Neural cell (in vitro differentiated cells): ENCODE measurements around the gene DPYD. TPM values are rescaled to one million over a fixed set of nuclear protein-coding genes. Genes with fewer than 3 reads are reported as not detected.

ENCODE experiments used
- H2AFZ ChIP-seq: fragments of 200-600, 300-800 bp; sonication (generic), shearing (Covaris generic); 2 replicates; pipeline ENCODE4 v1.6.0; 2014; ENCODE audit warnings: low read depth, mild to moderate bottlenecking, antibody characterized with exemption, low read length, moderate library complexity
- H3F3A ChIP-seq: fragments of 200-600 bp; shearing (Covaris generic); 2 replicates; pipeline ENCODE4 v1.6.1; 2016; ENCODE audit warnings: mild to moderate bottlenecking, moderate library complexity, mixed read lengths, antibody characterized with exemption, low read length; ENCODE audit not compliant: insufficient read depth, poor library complexity, severe bottlenecking
- H3K27ac ChIP-seq: fragments of 200-600, 300-800 bp; sonication (generic), shearing (Covaris generic); 2 replicates; pipeline ENCODE4 v1.5.1; 2014; ENCODE audit warnings: mild to moderate bottlenecking, low read length, moderate library complexity
- H3K27me3 ChIP-seq: fragments of 300-800, 200-600 bp; sonication (generic), shearing (Covaris generic); 2 replicates; pipeline ENCODE4 v1.6.0; 2014; ENCODE audit warnings: mild to moderate bottlenecking, low read depth, low read length, moderate library complexity; ENCODE audit not compliant: insufficient read depth
- H3K36me3 ChIP-seq: fragments of 300-800, 200-600 bp; sonication (generic), shearing (Covaris generic); 2 replicates; pipeline ENCODE4 v1.5.1; 2014; ENCODE audit warnings: mild to moderate bottlenecking, antibody characterized with exemption, low read length, moderate library complexity; ENCODE audit not compliant: insufficient read depth
- H3K4me2 ChIP-seq: fragments of 300-800, 200-600 bp; sonication (generic), shearing (Covaris generic); 2 replicates; pipeline ENCODE4 v1.6.0; 2014; ENCODE audit warnings: mild to moderate bottlenecking, low read length
- H3K4me3 ChIP-seq: fragments of 300-800, 200-600 bp; sonication (generic), shearing (Covaris generic); 2 replicates; pipeline ENCODE4 v1.5.1; 2014; ENCODE audit warnings: mild to moderate bottlenecking, low read length, moderate library complexity
- H3K79me2 ChIP-seq: fragments of 200-600 bp; shearing (Covaris generic); replicated peaks from 2 replicates; pipeline ENCODE4 v1.6.0; 2014; ENCODE audit warnings: mild to moderate bottlenecking, low read length, moderate library complexity; ENCODE audit not compliant: insufficient read depth
- H3K9ac ChIP-seq: fragments of 300-800, 200-600 bp; sonication (generic), shearing (Covaris generic); 2 replicates; pipeline ENCODE4 v1.6.1; 2016; ENCODE audit warnings: mild to moderate bottlenecking, low read length, mixed read lengths
- H3K9me2 ChIP-seq: fragments of 200-600 bp; shearing (Covaris generic); 2 replicates; pipeline ENCODE4 v1.6.1; 2016; ENCODE audit warnings: mild to moderate bottlenecking, low read length, mixed read lengths; ENCODE audit not compliant: insufficient read depth
- H3K9me3 ChIP-seq: fragments of 200-600, 300-800 bp; sonication (generic), shearing (Covaris generic); 2 replicates; pipeline ENCODE4 v1.6.1; 2016; ENCODE audit warnings: mild to moderate bottlenecking, mixed run types, low read length, moderate library complexity, mixed read lengths
- H4K20me1 ChIP-seq: fragments of 200-600 bp; shearing (Covaris generic); 2 replicates; pipeline ENCODE4 v1.6.1; 2016; ENCODE audit warnings: mild to moderate bottlenecking, mixed run types; ENCODE audit not compliant: insufficient read depth
- CTCF ChIP-seq: fragments of 450-650 bp; IDR thresholded peaks from 2 replicates; pipeline ENCODE4 v1.5.1; 2014; ENCODE audit warnings: antibody characterized with exemption, mild to moderate bottlenecking, moderate library complexity; ENCODE audit not compliant: poor library complexity, severe bottlenecking
- EP300 ChIP-seq: fragments of 450-650 bp; conservative IDR thresholded peaks from 2 replicates; pipeline ENCODE4 v1.6.1; 2014; ENCODE audit warnings: antibody characterized with exemption, mild to moderate bottlenecking, moderate library complexity; ENCODE audit not compliant: poor library complexity, severe bottlenecking
- EZH2 ChIP-seq: fragments of 200-600, 300-800 bp; shearing (Covaris generic), sonication (generic); IDR thresholded peaks from 2 replicates; pipeline ENCODE4 v1.6.1; 2014; ENCODE audit warnings: antibody characterized with exemption, low read length, borderline replicate concordance, mild to moderate bottlenecking; ENCODE audit not compliant: insufficient read depth, poor library complexity, severe bottlenecking
- MXI1 ChIP-seq: fragments of 450-650 bp; conservative IDR thresholded peaks from 2 replicates; pipeline ENCODE4 v1.6.1; 2014; ENCODE audit warnings: antibody characterized with exemption, mild to moderate bottlenecking; ENCODE audit not compliant: poor library complexity, severe bottlenecking
- POLR2AphosphoS5 ChIP-seq: IDR thresholded peaks from 2 replicates; pipeline ENCODE4 v1.6.1; 2012
- RAD21 ChIP-seq: fragments of 450-650 bp; conservative IDR thresholded peaks from 2 replicates; pipeline ENCODE4 v1.6.1; 2014; ENCODE audit warnings: antibody characterized with exemption, mild to moderate bottlenecking, moderate library complexity
- REST ChIP-seq: IDR thresholded peaks from 2 replicates; pipeline ENCODE4 v1.6.1; 2012; ENCODE audit warnings: borderline replicate concordance
- SMC3 ChIP-seq: fragments of 450-650 bp; conservative IDR thresholded peaks from 2 replicates; pipeline ENCODE4 v1.6.1; 2014; ENCODE audit warnings: antibody characterized with exemption, mild to moderate bottlenecking, moderate library complexity; ENCODE audit not compliant: poor library complexity
- TAF1 ChIP-seq: IDR thresholded peaks from 2 replicates; pipeline ENCODE4 v1.6.1; 2012; ENCODE audit warnings: low read depth
- polyA plus RNA-seq: library from polyadenylated mRNA; depleted of rRNA; stranded (reverse); fragments of >200 nt; gene quantifications from 2 replicates; pipeline ENCODE4 v1.2.3, GENCODE V29; 2014

DPYD gene
- polyA plus RNA-seq, 1 donor from 2014 or later: 6.7 TPM

- Histone ChIP-seq H3K4me3 (no peak overlapping the region), H3K9ac (no peak overlapping the region), H3F3A (no peaks in the 10 kb centered on the region), H3K27ac (no peak overlapping the region), H4K20me1 (no peaks in the 10 kb centered on the region), H3K27me3 (no peaks in the 10 kb centered on the region), H3K9me2 (no peaks in the 10 kb centered on the region), H3K9me3 (peaks cover 7% of the 10 kb centered on the region), H3K79me2 (no peaks in the 10 kb centered on the region), H2AFZ (no peak overlapping the region), H3K36me3 (no peaks in the 10 kb centered on the region), H3K4me2 (no peak overlapping the region)
- no peak for TF ChIP-seq POLR2AphosphoS5
- TF ChIP-seq EZH2: no peak
Measured at GRCh38 chr1:97061604-97062003, 859.2 kb downstream of the DPYD start.

- Histone ChIP-seq H3K9ac (no peak overlapping the region), H3K4me2 (no peak overlapping the region), H3K4me3 (no peak overlapping the region), H3K27me3 (no peaks in the 10 kb centered on the region), H3K9me2 (no peaks in the 10 kb centered on the region), H3F3A (no peaks in the 10 kb centered on the region), H3K36me3 (no peaks in the 10 kb centered on the region), H2AFZ (no peak overlapping the region), H3K9me3 (peaks cover 12% of the 10 kb centered on the region), H3K27ac (no peak overlapping the region), H3K79me2 (no peaks in the 10 kb centered on the region), H4K20me1 (no peaks in the 10 kb centered on the region)
- no peak for TF ChIP-seq EP300
- TF ChIP-seq EZH2: no peak
- no peak for TF ChIP-seq SMC3
- no peak for TF ChIP-seq REST
- no peak for TF ChIP-seq MXI1
- no peak for TF ChIP-seq TAF1
- TF ChIP-seq RAD21: no peak
- TF ChIP-seq POLR2AphosphoS5: no peak
- no peak for TF ChIP-seq CTCF
Measured at GRCh38 chr1:97056386-97056785, 864.4 kb downstream of the DPYD start.

- no peaks in the 10 kb centered on the region for H4K20me1 ChIP-seq
- peaks cover 12% of the 10 kb centered on the region for H3K9me3 ChIP-seq
- no peak for TF ChIP-seq MXI1
- peak; percentile 18 for TF ChIP-seq EP300
- H3K4me2 ChIP-seq: peak overlapping the region; percentile 17
- H3K9ac ChIP-seq: no peak overlapping the region
- no peaks in the 10 kb centered on the region for H3K27me3 ChIP-seq
- peak overlapping the region; percentile 9 for H3K4me3 ChIP-seq
- H3F3A ChIP-seq: no peaks in the 10 kb centered on the region
- H3K27ac ChIP-seq: no peak overlapping the region
- H3K79me2 ChIP-seq: no peaks in the 10 kb centered on the region
- H3K36me3 ChIP-seq: no peaks in the 10 kb centered on the region
- no peak overlapping the region for H2AFZ ChIP-seq
- H3K9me2 ChIP-seq: no peaks in the 10 kb centered on the region
Measured at GRCh38 chr1:97053268-97053667, 867.6 kb downstream of the DPYD start.
